ENCODE measurements around the gene MPHOSPH10. TPM values are rescaled to one million over a fixed set of nuclear protein-coding genes. Genes with fewer than 3 reads are reported as not detected.
"Not testable (repeated sequence)": the region's sequence is repeated elsewhere in the genome, so short reads cannot be mapped to it uniquely, and the experiment has no call there.

Gene MPHOSPH10
- polyA plus RNA-seq, 3 donors, result 10.4 to 22.4 (median 19.9) TPM

DNA sequence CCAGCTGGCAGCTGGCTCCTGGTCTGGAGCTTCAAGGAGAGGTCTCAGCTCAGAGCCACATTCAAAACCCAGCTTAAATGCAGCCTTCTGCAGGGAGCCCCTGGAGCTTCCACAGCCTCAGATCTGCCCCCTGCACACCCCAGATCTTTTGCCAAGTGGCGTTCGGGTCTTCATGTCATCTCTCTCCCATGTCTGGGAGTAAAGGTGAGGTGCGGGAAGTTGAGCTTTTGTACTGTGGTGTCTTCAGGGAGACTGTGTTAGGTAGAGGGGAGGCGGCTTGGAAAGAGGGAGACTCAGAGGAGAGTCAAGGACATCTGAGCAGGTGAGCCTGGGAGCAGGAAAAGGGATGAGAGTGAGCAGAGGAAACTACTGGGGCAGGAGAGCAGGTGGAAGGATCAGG, 25.4 kb downstream of the MPHOSPH10 start:
- H3K27ac ChIP-seq (ENCODE audit: low read depth, low read length), result no peak overlapping the region
- 76 to 92% (median 91%) methylated on average over 4 of the region's 4 CpGs for WGBS, 3 donors

DNA sequence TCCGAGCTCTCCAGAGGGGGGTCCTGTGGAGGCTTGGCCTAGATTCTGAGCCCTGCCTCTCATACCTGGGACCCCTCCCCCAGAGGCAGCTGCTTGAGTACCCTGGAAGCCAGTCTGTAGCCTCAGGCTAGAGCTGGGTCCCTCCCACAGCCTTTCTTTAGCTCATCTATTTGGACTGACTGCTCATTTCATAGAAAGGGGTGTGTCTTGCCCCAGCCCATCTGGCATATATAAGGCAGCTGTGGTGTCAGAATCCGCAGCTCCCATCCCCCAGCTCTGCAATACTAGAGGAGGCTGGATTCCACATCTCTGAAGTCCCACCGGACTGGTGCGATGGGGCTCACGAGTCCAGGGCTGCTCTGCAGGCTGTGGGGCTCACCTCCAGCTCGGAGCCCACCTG, 26.1 kb downstream of the MPHOSPH10 start:
- H3K27ac ChIP-seq (ENCODE audit: low read depth, low read length), result no peak overlapping the region
- 45 to 54% (median 54%) methylated on average over 6 of the region's 6 CpGs for WGBS, 3 donors

DNA sequence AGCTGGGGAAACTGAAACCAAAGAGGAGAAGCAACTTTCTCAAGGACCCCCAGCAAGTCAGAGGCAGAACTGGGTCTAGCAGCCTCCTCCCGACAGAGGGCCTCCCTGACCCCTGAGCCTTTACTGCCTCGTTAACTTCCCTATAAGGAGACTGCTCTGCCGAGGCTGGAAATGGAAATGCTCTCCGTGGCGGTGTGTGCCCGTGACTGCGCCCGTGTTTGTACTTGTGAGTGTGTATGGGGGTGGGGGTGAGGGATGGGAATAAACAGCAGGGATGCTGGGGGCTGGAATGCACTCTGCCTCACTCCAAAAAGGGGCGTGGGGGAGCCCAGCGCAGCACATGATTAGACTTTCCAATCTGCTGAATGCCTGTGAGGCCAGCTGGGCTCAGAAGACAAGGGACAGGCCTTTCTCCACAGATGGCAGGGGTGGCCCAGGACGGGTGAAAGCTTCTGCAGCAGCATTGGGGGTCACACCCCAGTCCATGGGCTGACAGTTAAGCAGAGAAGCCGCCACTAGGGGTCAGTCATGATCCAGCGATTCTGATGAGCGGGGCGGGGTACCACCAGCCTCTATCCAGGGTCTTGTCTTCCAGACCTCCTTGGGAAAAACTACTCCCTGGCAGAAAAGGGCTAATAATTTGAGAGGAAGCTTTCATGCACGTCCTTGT, 26.8 kb downstream of the MPHOSPH10 start:
- 8 to 11% (median 11%) methylated on average over 16 of the region's 16 CpGs for WGBS, 3 donors
- no peak overlapping the region for H3K27ac ChIP-seq (ENCODE audit: low read depth, low read length)

DNA sequence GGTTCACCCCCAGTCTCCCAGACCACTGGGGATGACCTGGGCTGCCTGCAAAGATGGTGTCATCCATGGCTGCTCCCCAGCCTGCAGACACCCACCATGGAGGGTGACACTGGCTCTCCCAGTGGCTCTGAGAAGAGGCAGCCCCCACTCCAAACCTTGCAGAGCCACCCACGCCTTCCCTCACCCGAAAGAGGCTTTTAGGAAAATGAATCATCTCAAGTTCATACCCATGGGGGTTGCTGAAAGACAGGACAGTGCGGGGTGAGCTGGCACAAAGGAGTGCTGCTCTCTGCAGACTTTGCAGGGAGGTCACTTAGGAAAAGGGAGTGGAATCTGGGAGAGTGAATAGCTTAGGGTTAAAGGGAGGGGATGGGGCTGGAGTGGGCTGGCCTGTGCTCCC, 36.4 kb downstream of the MPHOSPH10 start:
- 59 to 70% (median 65%) methylated on average over 3 of the region's 3 CpGs for WGBS, 3 donors
- no peak overlapping the region for H3K27ac ChIP-seq (ENCODE audit: low read depth, low read length)

DNA sequence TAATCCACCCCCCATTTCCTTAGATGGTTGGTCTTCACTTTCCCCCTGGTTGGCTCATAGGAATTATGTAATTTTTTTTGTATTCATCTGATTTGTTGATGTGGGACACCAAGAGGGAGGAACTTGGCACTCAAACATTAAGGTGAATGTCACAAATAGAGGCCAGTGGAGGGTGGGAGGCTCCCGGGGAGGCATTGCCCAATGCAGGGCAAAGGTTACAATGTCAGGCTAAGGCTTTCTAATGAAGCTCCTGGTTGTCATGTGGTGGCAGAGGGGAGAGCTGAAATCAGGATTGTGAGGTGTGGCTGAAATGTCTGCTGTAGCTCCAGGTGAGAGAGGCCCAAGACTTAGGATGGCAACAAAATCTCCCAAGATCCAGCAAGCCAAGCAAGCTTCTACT, 42.7 kb downstream of the MPHOSPH10 start:
- H3K27ac ChIP-seq (ENCODE audit: low read depth, low read length), result no peak overlapping the region
- 41 to 51% (median 48%) methylated on average over 1 of the region's 1 CpG for WGBS, 3 donors

DNA sequence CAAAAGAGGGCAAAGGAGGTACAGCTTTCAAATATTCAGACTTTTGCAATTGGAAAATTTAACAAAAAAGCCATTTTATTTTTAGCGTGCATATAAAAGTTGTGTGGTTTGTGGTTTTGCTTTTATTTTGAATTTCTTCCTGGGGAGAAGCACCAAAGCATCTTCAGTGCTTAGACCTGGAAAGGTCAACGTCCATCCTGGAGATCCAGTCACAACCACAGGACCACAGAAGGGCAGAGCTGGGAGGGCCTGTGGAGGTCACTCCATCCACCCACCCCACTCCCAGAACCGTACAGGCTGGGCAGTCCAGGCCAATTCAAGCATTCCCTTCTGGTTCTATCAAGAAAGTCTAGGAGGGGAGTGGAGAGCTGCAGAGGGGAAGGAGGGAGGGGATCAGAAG, 43.8 kb downstream of the MPHOSPH10 start:
- H3K27ac ChIP-seq (ENCODE audit: low read depth, low read length), result no peak overlapping the region
- WGBS, 3 donors, result 49 to 67% (median 56%) methylated on average over 3 of the region's 3 CpGs

DNA sequence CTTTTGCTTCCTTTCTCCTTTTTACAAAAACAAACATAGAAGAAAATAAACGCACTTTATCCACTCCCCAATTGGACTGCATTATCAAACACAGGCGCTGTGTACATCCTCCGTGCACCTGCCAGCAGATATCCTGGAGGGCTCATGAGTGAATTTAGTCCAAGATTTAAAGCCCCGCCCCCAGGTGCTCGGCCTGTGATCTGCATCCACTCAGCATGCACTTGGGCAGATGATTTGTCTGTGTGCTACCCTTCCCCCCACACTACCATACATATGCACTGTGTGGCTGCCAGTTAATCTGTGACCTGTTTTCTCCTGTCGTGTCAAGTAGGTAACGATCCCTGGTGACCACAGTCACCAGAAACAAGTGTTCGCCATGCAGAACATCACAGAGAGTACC, 48.4 kb downstream of the MPHOSPH10 start:
- H3K27ac ChIP-seq (ENCODE audit: low read depth, low read length), result not testable (repeated sequence)
- WGBS, 3 donors, result 77 to 81% (median 80%) methylated on average over 8 of the region's 8 CpGs

DNA sequence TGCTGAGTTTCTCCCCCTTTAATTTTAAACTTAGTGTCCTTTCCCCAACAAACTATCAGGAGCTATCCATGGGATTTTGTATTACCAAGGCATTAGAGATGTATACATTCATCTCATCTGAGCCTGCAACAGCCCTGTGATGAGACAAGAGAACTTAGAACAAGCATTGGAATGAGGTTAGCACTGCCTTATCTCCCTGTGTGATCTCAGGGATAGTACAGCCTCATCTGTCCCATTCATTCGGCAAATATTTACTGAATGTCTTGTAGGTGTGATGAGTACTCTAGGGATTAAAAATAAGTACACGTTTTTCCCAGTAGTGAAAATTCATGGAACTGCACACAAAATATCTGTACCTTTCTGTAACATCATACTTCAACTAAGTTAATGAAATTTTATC, 50.9 kb downstream of the MPHOSPH10 start:
- H3K27ac ChIP-seq (ENCODE audit: low read depth, low read length), result no peak overlapping the region
- 66 to 83% (median 78%) methylated on average over 2 of the region's 2 CpGs for WGBS, 3 donors

DNA sequence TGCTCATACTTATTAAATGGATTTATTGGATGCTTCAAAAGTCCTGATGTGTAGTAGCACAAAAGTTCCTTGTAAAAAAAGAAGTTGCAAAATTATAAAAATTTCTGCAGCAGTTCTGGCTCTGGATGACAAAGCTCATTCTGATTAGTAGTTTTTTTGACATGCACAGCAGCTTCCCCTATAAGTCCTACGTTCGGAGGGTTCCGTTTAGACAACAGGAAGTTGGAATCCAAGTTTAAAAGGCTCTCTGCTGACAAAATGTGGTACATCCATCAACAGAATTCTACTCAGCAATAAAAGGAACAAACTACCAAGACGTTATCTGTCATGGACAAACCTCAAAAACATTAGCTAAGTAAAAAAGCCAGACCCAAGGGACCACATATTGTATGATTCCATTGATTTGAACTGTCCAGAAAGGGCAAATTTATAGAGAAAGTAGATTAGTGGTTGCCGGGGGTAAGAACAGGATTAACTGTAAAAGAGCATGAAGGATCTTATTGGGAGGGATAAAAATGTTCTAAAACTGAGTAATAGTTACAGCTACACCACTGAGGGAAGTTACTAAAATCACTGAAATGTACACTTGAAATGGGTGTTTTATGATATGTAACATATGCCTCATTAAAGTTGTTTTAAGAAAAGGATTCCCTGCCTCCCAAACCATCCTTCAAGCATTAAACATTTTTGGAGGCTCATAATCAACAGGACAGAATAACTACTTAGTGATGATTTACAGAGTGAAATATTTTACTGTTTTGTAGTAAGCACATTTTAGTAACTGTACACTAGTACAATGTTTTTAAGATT, 53.1 kb downstream of the MPHOSPH10 start:
- 12 to 42% (median 25%) methylated on average over 2 of the region's 5 CpGs for WGBS, 3 donors
- H3K27ac ChIP-seq (ENCODE audit: low read depth, low read length), result not testable (repeated sequence)

DNA sequence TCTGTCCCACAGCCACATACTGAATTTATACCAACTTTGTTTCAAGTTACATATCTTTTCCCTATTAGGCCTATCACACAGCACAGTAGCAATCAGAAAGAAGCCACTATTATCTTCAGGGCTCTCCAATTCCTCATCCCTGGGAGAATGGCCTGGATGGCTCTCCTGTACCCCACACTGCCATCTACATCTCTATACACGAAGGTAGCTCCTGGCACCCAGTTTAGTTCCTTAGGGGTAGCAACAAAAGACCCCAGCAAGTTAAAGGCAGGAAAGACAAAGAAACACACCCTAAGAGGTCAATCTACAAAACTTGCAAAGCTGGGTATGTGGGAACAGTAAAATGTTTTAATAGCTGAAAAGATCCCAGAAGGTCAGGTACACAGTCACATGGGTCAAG, 56.5 kb downstream of the MPHOSPH10 start:
- H3K27ac ChIP-seq (ENCODE audit: low read depth, low read length), result no peak overlapping the region
- 71 to 80% (median 77%) methylated on average over 1 of the region's 1 CpG for WGBS, 3 donors

DNA sequence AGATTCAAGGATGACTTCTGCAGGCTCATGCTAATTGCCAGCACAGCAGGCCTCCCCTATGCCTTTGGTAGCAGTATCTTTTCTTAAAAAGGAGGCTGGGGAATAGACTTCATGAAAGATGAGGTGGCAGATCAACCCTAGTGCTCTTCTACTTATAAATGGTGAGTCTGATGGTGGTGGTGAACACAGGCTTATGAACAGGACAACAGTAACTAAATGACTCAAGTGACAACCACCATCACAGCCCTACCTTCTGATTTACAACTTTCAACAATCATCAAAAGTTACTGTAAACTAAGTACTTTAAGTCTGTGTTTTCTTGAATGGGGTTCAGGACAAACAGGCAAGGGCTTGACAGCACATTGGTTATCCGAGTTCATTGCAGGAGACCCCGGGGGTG, 57.2 kb downstream of the MPHOSPH10 start:
- H3K27ac ChIP-seq (ENCODE audit: low read depth, low read length), result no peak overlapping the region
- WGBS, 3 donors, result 73 to 84% (median 77%) methylated on average over 2 of the region's 2 CpGs

DNA sequence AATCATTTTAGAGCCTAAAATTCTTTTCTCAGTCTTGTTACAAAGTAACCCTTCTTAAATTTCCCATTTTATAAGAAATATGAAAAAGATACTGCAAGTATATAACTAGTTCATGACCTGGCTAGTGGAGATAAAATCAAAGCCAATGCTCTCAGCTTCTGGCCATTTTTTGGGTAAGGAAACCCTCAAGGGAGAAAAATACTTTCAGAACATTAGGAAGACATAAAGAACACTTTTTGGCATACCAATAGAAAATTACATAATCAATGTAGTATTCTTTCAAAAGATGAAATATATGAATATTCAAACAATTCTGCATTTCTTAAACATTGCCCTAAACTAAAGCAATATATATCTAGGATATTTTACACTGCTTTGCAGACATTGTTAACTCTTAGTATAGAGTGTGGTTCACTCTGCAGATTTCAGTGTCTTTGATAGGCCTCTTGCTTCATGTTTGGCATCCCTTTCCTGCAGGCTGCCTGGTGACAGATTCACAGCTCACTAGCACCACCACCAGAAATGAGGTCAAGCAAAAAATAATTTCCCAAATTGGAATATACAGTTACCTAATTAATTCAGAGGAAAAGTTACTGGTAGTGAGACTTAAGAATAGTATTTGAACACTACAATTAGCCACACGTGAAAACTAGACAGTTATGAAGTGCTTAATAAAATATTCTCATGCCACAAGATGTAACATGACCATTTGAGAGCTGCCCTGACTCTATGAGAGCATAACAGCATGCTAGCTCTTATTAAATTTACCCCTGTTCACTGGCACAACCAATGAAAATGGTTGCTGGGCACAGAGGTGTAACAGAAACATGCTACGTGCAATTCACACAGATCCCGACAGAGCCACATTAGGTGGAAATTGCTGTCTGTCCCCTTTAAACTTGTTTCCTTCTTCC, 60.5 kb downstream of the MPHOSPH10 start:
- H3K27ac ChIP-seq (ENCODE audit: low read depth, low read length), result no peak overlapping the region
- 66 to 73% (median 71%) methylated on average over 3 of the region's 3 CpGs for WGBS, 3 donors

DNA sequence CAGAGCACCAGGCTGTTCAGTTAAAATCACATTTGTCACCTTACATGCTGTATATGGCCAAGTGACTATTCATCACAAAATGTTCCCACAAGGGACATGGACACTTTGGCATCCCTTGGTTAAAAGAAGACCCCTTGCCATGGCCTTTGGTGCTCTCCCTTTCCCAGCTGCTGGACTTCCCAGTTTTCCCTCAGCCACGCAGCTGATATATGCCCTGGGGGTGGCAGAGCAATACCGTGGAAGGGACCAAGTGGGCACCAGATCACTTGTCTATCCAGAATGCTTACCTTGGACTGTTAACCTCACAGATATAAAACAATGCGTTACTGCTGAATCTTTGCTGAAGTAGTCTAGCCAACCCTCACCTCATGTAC, 61.1 kb downstream of the MPHOSPH10 start:
- no peak overlapping the region for H3K27ac ChIP-seq (ENCODE audit: low read depth, low read length)
- WGBS, 3 donors, result 39 to 76% (median 72%) methylated on average over 3 of the region's 3 CpGs

Other genes with a start within 250 kb of the MPHOSPH10 start
- gene VAX2, start 230.1 kb upstream of the MPHOSPH10 start, polyA plus RNA-seq, result 1 to 10 TPM in 2 of 3 donors, under 1 TPM in 1; 0.54 to 4.7 (median 1.9) TPM
- 1 to 10 TPM; 1.2 to 4.2 (median 1.9) TPM for gene ATP6V1B1, start 194.7 kb upstream of the MPHOSPH10 start, polyA plus RNA-seq
- gene ANKRD53, start 152.0 kb upstream of the MPHOSPH10 start, polyA plus RNA-seq, result 10 to 100 TPM in 1 of 3 donors, 1 to 10 TPM in 2; 5.5 to 31.9 (median 8.9) TPM
- 10 to 100 TPM; 32.3 to 56.6 (median 45.3) TPM for gene TEX261, start 135.8 kb upstream of the MPHOSPH10 start, polyA plus RNA-seq
- gene NAGK, start 62.0 kb upstream of the MPHOSPH10 start, polyA plus RNA-seq, result 100 to 1,000 TPM in 1 of 3 donors, 10 to 100 TPM in 2; 52.6 to 108 (median 90.4) TPM
- 10 to 100 TPM; 19.4 to 23.3 (median 22.5) TPM for gene MCEE, start 405 bp upstream of the MPHOSPH10 start, polyA plus RNA-seq
- 10 to 100 TPM in 1 of 3 donors, 1 to 10 TPM in 2; 2.7 to 30.7 (median 4.9) TPM for gene PAIP2B, start 96.5 kb downstream of the MPHOSPH10 start, polyA plus RNA-seq
- gene ZNF638, start 201.1 kb downstream of the MPHOSPH10 start, polyA plus RNA-seq, result 100 to 1,000 TPM in 1 of 3 donors, 10 to 100 TPM in 2; 30.7 to 118 (median 38.9) TPM

Data from adipose tissue (tissue), 3 donors.